ENCODE data around the gene ITIH2. TPM values are rescaled to one million over a fixed set of nuclear protein-coding genes. Genes with fewer than 3 reads are reported as not detected.
"Not testable (repeated sequence)": the region's sequence is repeated elsewhere in the genome, so short reads cannot be mapped to it uniquely, and the experiment has no call there.

The ITIH2 gene
- total RNA-seq, 1 donor from 2014 or later = 3.4 TPM

GRCh38 chr10:7773845-7774801 lies 71.0 kb downstream of the ITIH2 start:
- no peaks in the 10 kb centered on the region for H3K9me3 Mint-ChIP-seq
- H3K4me1 Mint-ChIP-seq (ENCODE audit: unreplicated experiment) = no peaks in the 10 kb centered on the region
- peaks cover 25% of the 10 kb centered on the region for H3K36me3 Mint-ChIP-seq
- no peaks in the 10 kb centered on the region for H3K27me3 Mint-ChIP-seq
- no peak overlapping the region for H3K27ac Mint-ChIP-seq
- no peak overlapping the region for H3K4me3 Mint-ChIP-seq
- no peak for TF ChIP-seq CTCF (conservative IDR thresholded peaks at IDR 0.05)
- no peak for DNase-seq (ENCODE audit: extremely low spot score, unreplicated experiment)

- DNase-seq (ENCODE audit: extremely low spot score, unreplicated experiment) = no peak
- Mint-ChIP-seq H3K27me3 (no peaks in the 10 kb centered on the region), H3K9me3 (no peaks in the 10 kb centered on the region), H3K4me1 (ENCODE audit: unreplicated experiment) (no peaks in the 10 kb centered on the region), H3K36me3 (peaks cover 29% of the 10 kb centered on the region), H3K27ac (no peak overlapping the region), H3K4me3 (no peak overlapping the region)
- no peak for TF ChIP-seq CTCF (conservative IDR thresholded peaks at IDR 0.05)
Measured at GRCh38 chr10:7776777-7777176, 73.7 kb downstream of the ITIH2 start.

GRCh38 chr10:7782194-7782593 lies 79.1 kb downstream of the ITIH2 start:
- H3K4me3 Mint-ChIP-seq; H3K9me3 Mint-ChIP-seq; DNase-seq (ENCODE audit: extremely low spot score, unreplicated experiment); H3K27ac Mint-ChIP-seq; H3K27me3 Mint-ChIP-seq: not testable (repeated sequence)
- H3K36me3 Mint-ChIP-seq = peaks cover 24% of the 10 kb centered on the region
- peaks cover 11% of the 10 kb centered on the region for H3K4me1 Mint-ChIP-seq (ENCODE audit: unreplicated experiment)

GRCh38 chr10:7786430-7786829 lies 83.3 kb downstream of the ITIH2 start:
- no peak for TF ChIP-seq CTCF (conservative IDR thresholded peaks at IDR 0.05)
- Mint-ChIP-seq H3K36me3 (peaks cover 10% of the 10 kb centered on the region), H3K27me3 (no peaks in the 10 kb centered on the region), H3K4me3 (no peak overlapping the region), H3K9me3 (no peaks in the 10 kb centered on the region), H3K27ac (no peak overlapping the region), H3K4me1 (ENCODE audit: unreplicated experiment) (peaks cover 23% of the 10 kb centered on the region)
- DNase-seq (ENCODE audit: extremely low spot score, unreplicated experiment) = no peak

GRCh38 chr10:7787150-7787856 lies 84.2 kb downstream of the ITIH2 start:
- DNase-seq (ENCODE audit: extremely low spot score, unreplicated experiment) = no peak
- Mint-ChIP-seq H3K9me3 (no peaks in the 10 kb centered on the region), H3K4me1 (ENCODE audit: unreplicated experiment) (peaks cover 25% of the 10 kb centered on the region), H3K27me3 (no peaks in the 10 kb centered on the region), H3K36me3 (peaks cover 19% of the 10 kb centered on the region), H3K4me3 (no peak overlapping the region), H3K27ac (no peak overlapping the region)
- no peak for TF ChIP-seq CTCF (conservative IDR thresholded peaks at IDR 0.05)

Data from type B pancreatic cell (in vitro differentiated cells).